BE2C (cell line): ENCODE data around the gene ATP10A.

ENCODE experiments used
- DNase-seq: peaks from one replicate; pipeline ENCODE4 v3.0.0-alpha.2; 2020
- H3K27me3 ChIP-seq: fragments of 250-450 bp; sonication (Bioruptor Pico); 2 replicates; pipeline ENCODE4 v1.5.1; 2020; ENCODE audit warnings: mild to moderate bottlenecking
- H3K36me3 ChIP-seq: fragments of 250-450 bp; sonication (Bioruptor Pico); 2 replicates; pipeline ENCODE4 v1.5.1; 2020; ENCODE audit warnings: mild to moderate bottlenecking
- H3K4me1 ChIP-seq: fragments of 250-450 bp; sonication (Bioruptor Pico); 2 replicates; pipeline ENCODE4 v1.5.1; 2020
- H3K4me3 ChIP-seq: 2 replicates; pipeline ENCODE4 v1.5.1; 2011; ENCODE audit warnings: low read depth, low read length
- H3K9me3 ChIP-seq: fragments of 250-450 bp; sonication (Bioruptor Pico); 2 replicates; pipeline ENCODE4 v1.5.1; 2020
- TF ChIP-seq, protein P1 (sequence below): IDR thresholded peaks from 2 replicates; pipeline ENCODE4 v1.5.1; 2012; ENCODE audit warnings: mild to moderate bottlenecking, low read depth, low read length

The ATP10A gene

DNA sequence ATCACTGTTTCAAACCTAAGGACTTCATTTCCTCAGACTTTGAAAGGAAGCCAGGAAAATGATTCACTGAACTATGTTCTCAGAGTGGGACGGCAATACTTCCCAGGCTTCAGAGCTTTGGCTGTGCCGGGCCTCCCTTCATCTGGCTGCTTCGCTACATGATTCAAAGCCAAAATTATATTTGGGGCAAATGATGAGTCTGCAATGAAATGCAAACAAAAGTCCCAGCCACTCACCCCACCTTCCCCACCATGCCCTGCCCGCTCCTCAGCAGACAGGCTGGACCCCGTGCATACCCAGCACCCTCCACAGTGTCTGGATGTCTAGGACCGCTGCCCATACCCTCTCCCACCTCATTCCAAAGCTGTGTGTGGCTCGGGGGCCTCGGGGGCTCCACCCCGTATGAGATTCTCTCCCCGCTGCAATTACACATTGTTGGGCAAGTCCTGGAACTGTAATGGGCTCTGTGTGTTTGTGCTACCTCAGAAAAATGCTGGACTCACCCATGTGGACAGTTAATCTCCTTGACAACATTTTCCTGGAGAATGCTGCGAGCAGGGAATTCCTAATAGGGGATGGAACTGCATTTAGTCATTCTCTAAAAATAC lies 32.2 kb downstream of the ATP10A start:
- TF ChIP-seq, protein P1, sequence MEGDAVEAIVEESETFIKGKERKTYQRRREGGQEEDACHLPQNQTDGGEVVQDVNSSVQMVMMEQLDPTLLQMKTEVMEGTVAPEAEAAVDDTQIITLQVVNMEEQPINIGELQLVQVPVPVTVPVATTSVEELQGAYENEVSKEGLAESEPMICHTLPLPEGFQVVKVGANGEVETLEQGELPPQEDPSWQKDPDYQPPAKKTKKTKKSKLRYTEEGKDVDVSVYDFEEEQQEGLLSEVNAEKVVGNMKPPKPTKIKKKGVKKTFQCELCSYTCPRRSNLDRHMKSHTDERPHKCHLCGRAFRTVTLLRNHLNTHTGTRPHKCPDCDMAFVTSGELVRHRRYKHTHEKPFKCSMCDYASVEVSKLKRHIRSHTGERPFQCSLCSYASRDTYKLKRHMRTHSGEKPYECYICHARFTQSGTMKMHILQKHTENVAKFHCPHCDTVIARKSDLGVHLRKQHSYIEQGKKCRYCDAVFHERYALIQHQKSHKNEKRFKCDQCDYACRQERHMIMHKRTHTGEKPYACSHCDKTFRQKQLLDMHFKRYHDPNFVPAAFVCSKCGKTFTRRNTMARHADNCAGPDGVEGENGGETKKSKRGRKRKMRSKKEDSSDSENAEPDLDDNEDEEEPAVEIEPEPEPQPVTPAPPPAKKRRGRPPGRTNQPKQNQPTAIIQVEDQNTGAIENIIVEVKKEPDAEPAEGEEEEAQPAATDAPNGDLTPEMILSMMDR = no peak
- no peak overlapping the region for H3K4me3 ChIP-seq
- DNase-seq = no peak
- no peaks in the 10 kb centered on the region for H3K36me3 ChIP-seq
- no peaks in the 10 kb centered on the region for H3K27me3 ChIP-seq
- no peaks in the 10 kb centered on the region for H3K4me1 ChIP-seq
- no peaks in the 10 kb centered on the region for H3K9me3 ChIP-seq

DNA sequence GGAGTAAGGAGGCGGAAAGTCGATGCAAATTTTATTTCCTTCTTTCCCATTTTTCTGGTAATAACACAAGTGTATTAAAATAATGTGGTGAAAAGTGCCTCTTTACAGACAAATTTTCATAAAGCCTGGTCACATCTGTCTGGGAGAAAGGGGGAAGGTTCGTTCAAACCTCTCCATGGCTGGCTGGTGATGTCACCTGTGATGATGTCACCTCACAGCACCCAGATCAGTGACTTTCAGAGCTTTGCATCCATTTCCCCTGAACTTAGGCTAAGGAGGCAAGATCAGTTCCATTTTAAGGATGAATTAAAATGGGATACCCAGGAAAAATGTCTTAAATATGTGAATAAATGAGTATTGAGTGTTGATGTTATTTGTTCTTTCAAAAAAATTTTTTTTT lies 34.1 kb downstream of the ATP10A start:
- Histone ChIP-seq H3K9me3 (no peaks in the 10 kb centered on the region; the same call in 1 of the 2 replicates), H3K4me1 (no peaks in the 10 kb centered on the region), H3K27me3 (no peaks in the 10 kb centered on the region), H3K36me3 (no peaks in the 10 kb centered on the region), H3K4me3 (no peak overlapping the region)
- TF ChIP-seq, protein P1 = no peak
- DNase-seq = no peak

DNA sequence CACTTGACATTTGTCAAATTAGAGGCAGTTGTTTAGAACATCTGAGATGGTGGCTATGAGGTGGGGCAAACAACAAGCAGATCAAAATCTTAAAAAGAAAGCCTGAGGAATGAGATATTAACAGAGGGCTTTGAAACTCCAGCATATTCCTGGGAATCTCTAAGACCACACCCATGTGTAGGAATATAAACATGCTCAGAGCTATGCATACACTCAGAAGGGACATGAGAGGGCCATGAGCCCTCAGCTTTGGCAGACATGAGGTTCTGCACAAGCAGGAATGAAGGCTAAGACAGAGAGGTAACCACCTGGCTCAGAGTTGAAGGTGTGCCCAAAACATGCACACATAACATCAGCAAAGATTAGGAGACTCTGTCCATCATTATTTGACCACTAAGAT lies 37.9 kb downstream of the ATP10A start:
- Histone ChIP-seq H3K36me3 (no peaks in the 10 kb centered on the region), H3K9me3 (no peaks in the 10 kb centered on the region; the same call in 1 of the 2 replicates), H3K27me3 (no peaks in the 10 kb centered on the region), H3K4me3 (no peak overlapping the region), H3K4me1 (no peaks in the 10 kb centered on the region)
- DNase-seq = no peak
- TF ChIP-seq, protein P1 = no peak

DNA sequence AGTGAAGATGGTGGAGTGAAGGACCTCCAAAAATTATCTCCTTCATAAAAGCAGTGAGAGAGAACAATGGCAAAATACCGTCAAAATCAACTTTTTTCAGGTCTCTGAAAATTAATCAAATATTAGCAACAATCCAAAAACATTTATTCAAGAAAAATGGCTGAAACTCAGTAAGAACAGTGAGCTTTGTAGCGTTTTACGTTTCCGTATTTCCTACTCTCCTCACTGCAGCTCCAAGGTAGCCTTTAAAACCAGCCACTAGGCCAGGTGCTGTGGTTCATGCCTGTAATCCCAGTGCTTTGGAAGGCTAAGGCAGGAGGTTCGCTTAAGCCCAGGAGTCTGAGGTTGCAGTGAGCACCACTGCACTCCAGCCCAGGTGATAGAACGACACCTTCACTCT lies 38.5 kb downstream of the ATP10A start:
- Histone ChIP-seq H3K4me3 (no peak overlapping the region), H3K4me1 (no peaks in the 10 kb centered on the region), H3K27me3 (no peaks in the 10 kb centered on the region), H3K9me3 (no peaks in the 10 kb centered on the region; the same call in 1 of the 2 replicates), H3K36me3 (no peaks in the 10 kb centered on the region)
- DNase-seq = no peak
- TF ChIP-seq, protein P1 = no peak

DNA sequence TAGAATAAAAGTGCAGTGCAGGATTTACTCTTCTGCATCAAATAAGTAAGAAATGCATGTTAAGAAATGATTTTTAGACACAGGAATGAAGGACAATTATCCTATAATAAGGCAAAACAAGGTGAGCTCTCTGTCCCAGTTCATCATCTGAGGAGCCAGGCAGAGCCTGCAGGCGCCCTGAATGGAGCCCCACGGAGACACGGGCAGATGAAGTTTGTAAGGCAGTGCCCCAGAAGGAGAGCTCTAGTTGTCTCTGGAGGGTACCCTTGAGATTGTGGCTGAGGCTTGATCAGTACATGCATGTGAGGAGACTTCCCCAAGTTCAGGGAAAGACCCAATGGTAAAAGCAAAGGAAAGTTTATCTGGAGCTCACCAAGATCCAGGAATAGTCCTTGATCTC lies 50.3 kb downstream of the ATP10A start:
- no peaks in the 10 kb centered on the region for H3K9me3 ChIP-seq
- no peaks in the 10 kb centered on the region for H3K4me1 ChIP-seq
- H3K36me3 ChIP-seq = no peaks in the 10 kb centered on the region
- no peak overlapping the region for H3K4me3 ChIP-seq
- TF ChIP-seq, protein P1 = no peak
- no peaks in the 10 kb centered on the region for H3K27me3 ChIP-seq
- DNase-seq = no peak

DNA sequence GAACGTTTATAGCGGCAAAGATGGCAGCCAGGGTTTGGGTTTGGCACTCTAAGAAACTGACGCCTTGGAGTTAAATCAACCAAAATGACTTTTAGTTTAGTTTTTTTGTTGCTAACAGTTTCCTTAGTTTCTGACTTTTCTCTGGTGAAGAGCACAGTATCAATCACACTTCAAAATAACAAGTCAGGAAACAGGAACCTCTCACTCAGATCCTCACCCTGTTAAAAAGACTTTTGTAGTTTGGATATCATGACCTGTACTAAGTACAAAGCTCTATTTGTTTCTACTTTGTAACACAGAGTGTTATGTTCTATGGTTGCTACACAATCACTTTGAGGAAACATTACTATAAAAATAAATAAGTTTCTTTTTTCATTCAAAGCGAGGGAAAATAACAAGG lies 51.1 kb downstream of the ATP10A start:
- no peaks in the 10 kb centered on the region for H3K9me3 ChIP-seq
- TF ChIP-seq, protein P1 = no peak
- H3K4me3 ChIP-seq = no peak overlapping the region
- H3K27me3 ChIP-seq = no peaks in the 10 kb centered on the region
- H3K36me3 ChIP-seq = no peaks in the 10 kb centered on the region
- no peaks in the 10 kb centered on the region for H3K4me1 ChIP-seq
- no peak for DNase-seq
